ENCODE measurements around the gene CACNA2D1.

Gene CACNA2D1

GRCh38 chr7:82275342-82275741 is 168.2 kb downstream of the CACNA2D1 start:
- Histone ChIP-seq H3K4me3 (replicated peaks; ENCODE audit: low read depth, low read length) (no peak overlapping the region), H3K36me3 (ENCODE audit: control insufficient read depth, insufficient read depth, low read length) (no peaks in the 10 kb centered on the region), H3K27me3 (replicated peaks; ENCODE audit: control insufficient read depth, insufficient read depth, low read length) (no peaks in the 10 kb centered on the region)
- TF ChIP-seq CTCF (IDR thresholded peaks at IDR 0.05; ENCODE audit: insufficient read depth, low read length, poor library complexity, severe bottlenecking) = no peak
- no peak for DNase-seq (ENCODE audit: extremely low read depth, insufficient read length)

- no peaks in the 10 kb centered on the region for H3K36me3 ChIP-seq (ENCODE audit: control insufficient read depth, insufficient read depth, low read length)
- TF ChIP-seq CTCF (IDR thresholded peaks at IDR 0.05; ENCODE audit: insufficient read depth, low read length, poor library complexity, severe bottlenecking) = no peak
- no peak overlapping the region for H3K4me3 ChIP-seq (replicated peaks; ENCODE audit: low read depth, low read length)
- DNase-seq (ENCODE audit: extremely low read depth, insufficient read length) = no peak
- H3K27me3 ChIP-seq (replicated peaks; ENCODE audit: control insufficient read depth, insufficient read depth, low read length) = no peaks in the 10 kb centered on the region
Measured at GRCh38 chr7:82274681-82275080, 168.9 kb downstream of the CACNA2D1 start.

GRCh38 chr7:82273886-82274285 is 169.7 kb downstream of the CACNA2D1 start:
- no peak overlapping the region for H3K4me3 ChIP-seq (replicated peaks; ENCODE audit: low read depth, low read length)
- H3K36me3 ChIP-seq (ENCODE audit: control insufficient read depth, insufficient read depth, low read length) = no peaks in the 10 kb centered on the region
- no peak for TF ChIP-seq CTCF (IDR thresholded peaks at IDR 0.05; ENCODE audit: insufficient read depth, low read length, poor library complexity, severe bottlenecking)
- no peaks in the 10 kb centered on the region for H3K27me3 ChIP-seq (replicated peaks; ENCODE audit: control insufficient read depth, insufficient read depth, low read length)
- DNase-seq (ENCODE audit: extremely low read depth, insufficient read length) = no peak

GRCh38 chr7:82270870-82271269 is 172.7 kb downstream of the CACNA2D1 start:
- Histone ChIP-seq H3K36me3 (ENCODE audit: control insufficient read depth, insufficient read depth, low read length) (no peaks in the 10 kb centered on the region), H3K27me3 (replicated peaks; ENCODE audit: control insufficient read depth, insufficient read depth, low read length) (no peaks in the 10 kb centered on the region), H3K4me3 (replicated peaks; ENCODE audit: low read depth, low read length) (no peak overlapping the region)
- DNase-seq (ENCODE audit: extremely low read depth, insufficient read length) = no peak
- TF ChIP-seq CTCF (IDR thresholded peaks at IDR 0.05; ENCODE audit: insufficient read depth, low read length, poor library complexity, severe bottlenecking) = no peak

- TF ChIP-seq CTCF (IDR thresholded peaks at IDR 0.05; ENCODE audit: insufficient read depth, low read length, poor library complexity, severe bottlenecking) = no peak
Measured at GRCh38 chr7:82268632-82269031, 174.9 kb downstream of the CACNA2D1 start.

GRCh38 chr7:82266081-82266480 is 177.5 kb downstream of the CACNA2D1 start:
- Histone ChIP-seq H3K27me3 (replicated peaks; ENCODE audit: control insufficient read depth, insufficient read depth, low read length) (no peaks in the 10 kb centered on the region), H3K4me3 (replicated peaks; ENCODE audit: low read depth, low read length) (no peak overlapping the region), H3K36me3 (ENCODE audit: control insufficient read depth, insufficient read depth, low read length) (no peaks in the 10 kb centered on the region)
- no peak for DNase-seq (ENCODE audit: extremely low read depth, insufficient read length)
- TF ChIP-seq CTCF (IDR thresholded peaks at IDR 0.05; ENCODE audit: insufficient read depth, low read length, poor library complexity, severe bottlenecking) = no peak

More at GRCh38 chr7:82268632-82269031, 174.9 kb downstream of the CACNA2D1 start:
- Histone ChIP-seq H3K4me3 (replicated peaks; ENCODE audit: low read depth, low read length) (no peak overlapping the region), H3K27me3 (replicated peaks; ENCODE audit: control insufficient read depth, insufficient read depth, low read length) (no peaks in the 10 kb centered on the region), H3K36me3 (ENCODE audit: control insufficient read depth, insufficient read depth, low read length) (no peaks in the 10 kb centered on the region)
- DNase-seq (ENCODE audit: extremely low read depth, insufficient read length) = no peak

Data from GM06990 (cell line).